ENCODE measurements around the gene IFI35.
"Not testable (repeated sequence)": the region's sequence is repeated elsewhere in the genome, so short reads cannot be mapped to it uniquely, and the experiment has no call there.

The IFI35 gene

DNA sequence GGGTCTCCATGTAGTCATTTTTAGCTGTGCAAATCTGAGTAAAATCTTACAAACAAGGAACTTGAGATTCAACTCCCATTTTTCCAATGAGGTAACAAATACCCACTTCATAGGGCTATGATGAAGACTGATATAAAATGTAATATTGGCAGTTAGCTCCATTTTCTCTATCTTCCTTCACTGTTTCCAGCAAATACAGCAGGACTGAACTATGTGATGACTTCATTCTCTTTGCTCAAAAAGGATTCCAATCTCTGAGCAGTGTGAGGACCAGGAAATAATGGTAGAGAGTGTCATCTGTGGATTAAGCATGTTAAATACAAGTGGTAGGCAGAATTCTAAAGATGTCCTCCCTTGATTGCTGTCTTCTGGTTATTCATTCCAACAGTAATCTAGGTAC is 36.7 kb downstream of the IFI35 start:
- no peaks in the 10 kb centered on the region for H3K9me3 ChIP-seq (ENCODE audit: low read length)
- no peaks in the 10 kb centered on the region for H3K27me3 ChIP-seq (ENCODE audit: control insufficient read depth in 1 of 2, insufficient read depth in 2 of 2, low read length in 2 of 2)
- no peak overlapping the region for H3K27ac ChIP-seq (ENCODE audit: low read depth, low read length)
- no peaks in the 10 kb centered on the region for H3K4me1 ChIP-seq (ENCODE audit: insufficient read depth, low read length)
- H3K9ac ChIP-seq (ENCODE audit: low read length): no peak overlapping the region
- H3K4me3 ChIP-seq (ENCODE audit: low read depth in 1 of 2, low read length in 2 of 2): no peak overlapping the region
- H3K36me3 ChIP-seq (ENCODE audit: insufficient read depth, low read length): peaks cover 7% of the 10 kb centered on the region

DNA sequence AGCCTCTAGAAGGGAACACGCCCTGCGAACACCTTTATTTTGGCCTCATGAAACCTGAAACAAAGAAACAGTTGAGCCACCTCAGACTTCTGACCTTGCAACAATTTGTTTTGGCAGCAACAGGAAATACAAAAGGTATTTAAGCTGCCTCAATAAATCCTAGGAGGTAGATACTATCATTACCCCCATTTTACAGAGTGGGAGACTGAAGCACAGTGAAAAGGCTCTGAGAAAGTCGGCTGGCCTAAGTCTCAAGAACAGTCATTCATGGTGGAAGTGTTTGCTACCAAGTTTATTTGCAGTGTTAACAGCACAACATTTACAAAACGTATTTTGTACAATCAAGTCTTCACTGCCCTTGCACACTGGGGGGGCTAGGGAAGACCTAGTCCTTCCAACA is 37.4 kb downstream of the IFI35 start:
- Histone ChIP-seq H3K27ac (ENCODE audit: low read depth, low read length) (no peak overlapping the region), H3K9me3 (ENCODE audit: low read length) (no peaks in the 10 kb centered on the region), H3K4me3 (ENCODE audit: low read depth in 1 of 2, low read length in 2 of 2) (no peak overlapping the region), H3K27me3 (ENCODE audit: control insufficient read depth in 1 of 2, insufficient read depth in 2 of 2, low read length in 2 of 2) (no peaks in the 10 kb centered on the region), H3K4me1 (ENCODE audit: insufficient read depth, low read length) (no peaks in the 10 kb centered on the region), H3K9ac (ENCODE audit: low read length) (no peak overlapping the region), H3K36me3 (ENCODE audit: insufficient read depth, low read length) (peaks cover 7% of the 10 kb centered on the region)

DNA sequence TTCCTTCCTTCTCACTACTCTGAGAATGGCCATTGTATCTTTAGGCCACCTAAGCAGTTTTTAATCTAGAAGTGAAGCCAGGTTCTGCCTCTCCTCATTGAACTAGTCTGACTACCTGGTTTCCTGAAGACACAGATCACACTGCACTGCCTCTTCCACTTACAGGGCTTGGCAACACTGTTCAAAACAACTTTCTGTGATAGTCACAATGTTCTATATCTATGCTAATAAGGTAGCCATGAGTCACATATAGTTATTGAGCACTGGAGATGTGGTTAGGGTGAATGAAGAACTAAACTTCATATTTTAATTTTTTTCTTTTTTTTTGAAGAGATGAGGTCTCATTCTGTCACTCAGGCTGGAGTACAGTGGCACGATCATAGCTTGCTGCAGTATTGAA is 45.4 kb downstream of the IFI35 start:
- Histone ChIP-seq H3K4me1 (ENCODE audit: insufficient read depth, low read length) (no peaks in the 10 kb centered on the region), H3K27me3 (ENCODE audit: control insufficient read depth in 1 of 2, insufficient read depth in 2 of 2, low read length in 2 of 2) (no peaks in the 10 kb centered on the region), H3K36me3 (ENCODE audit: insufficient read depth, low read length) (peaks cover 6% of the 10 kb centered on the region), H3K27ac (ENCODE audit: low read depth, low read length) (no peak overlapping the region), H3K4me3 (ENCODE audit: low read depth in 1 of 2, low read length in 2 of 2) (no peak overlapping the region), H3K9ac (ENCODE audit: low read length) (no peak overlapping the region), H3K9me3 (ENCODE audit: low read length) (no peaks in the 10 kb centered on the region)

DNA sequence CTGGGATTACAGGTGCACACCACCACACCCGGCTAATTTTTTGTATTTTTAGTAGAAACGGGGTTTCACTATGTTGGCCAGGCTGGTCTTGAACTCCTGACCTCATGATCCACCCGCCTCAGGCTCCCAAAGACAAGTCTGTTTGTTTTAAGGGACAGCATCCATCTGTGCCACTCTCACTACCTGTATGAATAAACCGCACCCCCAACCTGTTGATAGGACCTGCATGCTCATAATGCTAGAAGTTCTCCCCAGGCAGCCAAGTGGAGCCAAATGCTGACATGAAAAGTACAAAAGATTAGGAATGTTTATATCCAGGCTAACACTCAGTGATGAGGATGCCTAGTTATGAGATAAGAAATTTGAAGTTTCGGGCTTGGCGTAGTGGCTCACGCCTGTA is 46.4 kb downstream of the IFI35 start:
- H3K36me3 ChIP-seq (ENCODE audit: insufficient read depth, low read length); H3K9ac ChIP-seq (ENCODE audit: low read length); H3K4me3 ChIP-seq (ENCODE audit: low read depth in 1 of 2, low read length in 2 of 2); H3K27ac ChIP-seq (ENCODE audit: low read depth, low read length); H3K27me3 ChIP-seq (ENCODE audit: control insufficient read depth in 1 of 2, insufficient read depth in 2 of 2, low read length in 2 of 2); H3K9me3 ChIP-seq (ENCODE audit: low read length); H3K4me1 ChIP-seq (ENCODE audit: insufficient read depth, low read length): not testable (repeated sequence)

DNA sequence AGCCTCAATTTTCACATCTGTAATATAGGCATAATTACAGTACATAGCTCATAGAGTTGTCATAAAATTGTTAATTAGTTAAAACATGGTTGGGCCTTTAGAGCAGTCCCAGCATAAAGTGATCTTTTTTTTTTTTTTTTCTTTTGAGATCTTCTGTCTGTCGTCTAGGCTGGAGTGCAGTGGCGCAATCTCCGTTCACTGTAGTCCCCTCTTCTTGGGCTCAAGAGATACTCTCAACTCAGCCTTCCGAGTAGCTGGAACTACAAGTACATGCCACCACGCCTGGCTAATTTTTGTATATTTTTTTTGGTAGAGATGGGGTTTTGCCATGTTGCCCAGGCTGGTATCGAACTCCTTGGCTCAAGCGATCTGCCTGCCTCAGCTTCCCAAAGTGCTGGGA is 49.5 kb downstream of the IFI35 start:
- no peak overlapping the region for H3K9ac ChIP-seq (ENCODE audit: low read length)

DNA sequence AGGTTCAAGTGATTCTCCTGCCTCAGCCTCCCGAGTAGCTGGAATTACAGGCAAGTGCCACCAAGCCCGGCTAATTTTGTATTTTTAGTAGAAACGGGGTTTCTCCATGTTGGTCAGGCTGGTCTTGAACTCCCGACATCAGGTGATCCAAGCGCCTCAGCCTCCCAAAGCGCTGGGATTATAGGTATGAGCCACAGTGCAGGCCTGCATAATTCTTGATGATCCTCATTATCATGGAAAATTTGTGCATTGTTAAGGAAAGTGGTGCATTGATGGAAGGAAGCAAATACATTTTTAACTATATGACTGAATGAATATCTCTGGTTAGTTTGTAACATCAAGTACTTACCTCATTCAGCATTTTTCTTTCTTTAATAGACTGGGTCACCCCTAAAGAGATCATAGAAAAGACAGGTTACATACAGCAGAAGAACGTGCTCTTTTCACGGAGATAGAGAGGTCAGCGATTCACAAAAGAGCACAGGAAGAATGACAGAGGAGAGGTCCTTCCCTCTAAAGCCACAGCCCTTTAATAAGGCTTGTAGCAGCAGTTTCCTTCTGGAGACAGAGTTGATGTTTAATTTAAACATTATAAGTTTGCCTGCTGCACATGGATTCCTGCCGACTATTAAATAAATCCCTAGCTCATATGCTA is 56.5 kb downstream of the IFI35 start:
- no peak overlapping the region for H3K4me3 ChIP-seq (ENCODE audit: low read depth in 1 of 2, low read length in 2 of 2)
- H3K27me3 ChIP-seq (ENCODE audit: control insufficient read depth in 1 of 2, insufficient read depth in 2 of 2, low read length in 2 of 2): no peaks in the 10 kb centered on the region
- no peak overlapping the region for H3K27ac ChIP-seq (ENCODE audit: low read depth, low read length)
- H3K4me1 ChIP-seq (ENCODE audit: insufficient read depth, low read length): no peaks in the 10 kb centered on the region
- H3K9ac ChIP-seq (ENCODE audit: low read length): no peak overlapping the region
- no peaks in the 10 kb centered on the region for H3K36me3 ChIP-seq (ENCODE audit: insufficient read depth, low read length)
- H3K9me3 ChIP-seq (ENCODE audit: low read length): no peaks in the 10 kb centered on the region

More for the DNA sequence above, 49.5 kb downstream of the IFI35 start:
- no peaks in the 10 kb centered on the region for H3K27me3 ChIP-seq (ENCODE audit: control insufficient read depth in 1 of 2, insufficient read depth in 2 of 2, low read length in 2 of 2)
- H3K9me3 ChIP-seq (ENCODE audit: low read length): no peaks in the 10 kb centered on the region
- H3K36me3 ChIP-seq (ENCODE audit: insufficient read depth, low read length): peaks cover 6% of the 10 kb centered on the region
- H3K27ac ChIP-seq (ENCODE audit: low read depth, low read length): no peak overlapping the region
- no peak overlapping the region for H3K4me3 ChIP-seq (ENCODE audit: low read depth in 1 of 2, low read length in 2 of 2)
- no peaks in the 10 kb centered on the region for H3K4me1 ChIP-seq (ENCODE audit: insufficient read depth, low read length)

Measured in muscle layer of colon (tissue), 2 donors.